HEK293 (cell line): Measurements from ENCODE around the gene MAPKAP1.

ENCODE experiments used
- CTCF ChIA-PET: fragments of 350-600 bp; formaldehyde crosslinking; extraction: SDS; loops from one replicate; lab custom pipeline; 2021; ENCODE audit warnings: antibody characterized with exemption; lab: Yijun Ruan, JAX
- POLR2A ChIA-PET: fragments of 300-600 bp; formaldehyde crosslinking; extraction: SDS; loops from one replicate; lab custom pipeline; 2020; ENCODE audit warnings: antibody characterized with exemption, inconsistent platforms; lab: Yijun Ruan, JAX
- H3K27ac ChIP-seq: fragments of 200-500 bp; sonication (Bioruptor generic); 2 replicates; pipeline ENCODE4 v1.5.1; 2014; ENCODE audit warnings: low read depth, low read length, control low read depth, inconsistent platforms; ENCODE audit errors: extremely low read depth
- H3K36me3 ChIP-seq, 2 experiments: fragments of 200-500 bp in 1 of 2; sonication (Bioruptor generic) in 1 of 2; 1 replicate in 1 of 2; 2 replicates in 1 of 2; pipeline ENCODE4 v1.5.1; 2014 to 2017; ENCODE audit warnings: inconsistent platforms in 2 of 2, low read length in 2 of 2; ENCODE audit not compliant: control insufficient read depth in 2 of 2, insufficient read depth in 1 of 2
- H3K4me1 ChIP-seq: fragments of 200-500 bp; sonication (Bioruptor generic); 2 replicates; pipeline ENCODE4 v1.5.1; 2014; ENCODE audit warnings: mild to moderate bottlenecking, low read length, inconsistent platforms; ENCODE audit not compliant: control insufficient read depth, insufficient read depth
- H3K4me3 ChIP-seq: 2 replicates; pipeline ENCODE4 v1.5.1; 2011; ENCODE audit warnings: low read depth, mild to moderate bottlenecking, control low read depth, low read length, moderate library complexity
- H3K9me3 ChIP-seq: fragments of 200-500 bp; sonication (Bioruptor generic); 2 replicates; pipeline ENCODE4 v1.5.1; 2014; ENCODE audit warnings: low read depth, low read length, inconsistent platforms; ENCODE audit not compliant: control insufficient read depth, insufficient read depth
- SCRT2 ChIP-seq: fragments of 450-650 bp; formaldehyde crosslinking; IDR thresholded peaks from 2 replicates; pipeline ENCODE4 v1.5.1; 2016; ENCODE audit warnings: missing biosample characterization, missing genetic modification characterization
- ZBTB1 ChIP-seq: fragments of 450-650 bp; formaldehyde crosslinking; IDR thresholded peaks from 2 replicates; pipeline ENCODE4 v1.5.1; 2016; ENCODE audit warnings: missing biosample characterization, missing genetic modification characterization
- ZBTB10 ChIP-seq: fragments of 450-650 bp; formaldehyde crosslinking; IDR thresholded peaks from 2 replicates; pipeline ENCODE4 v1.5.1; 2016; ENCODE audit warnings: missing biosample characterization, missing genetic modification characterization
- ZNF121 ChIP-seq: fragments of 450-650 bp; formaldehyde crosslinking; IDR thresholded peaks from 2 replicates; pipeline ENCODE4 v1.5.1; 2016; ENCODE audit warnings: missing biosample characterization, missing genetic modification characterization
- ZNF148 ChIP-seq: fragments of 450-650 bp; formaldehyde crosslinking; IDR thresholded peaks from 2 replicates; pipeline ENCODE4 v1.5.0; 2017; ENCODE audit warnings: missing biosample characterization, missing genetic modification characterization, borderline replicate concordance
- ZNF302 ChIP-seq: fragments of 450-650 bp; formaldehyde crosslinking; IDR thresholded peaks from 2 replicates; pipeline ENCODE4 v1.5.1; 2016; ENCODE audit warnings: missing biosample characterization, missing genetic modification characterization, low read depth
- ZNF548 ChIP-seq: fragments of 450-650 bp; formaldehyde crosslinking; IDR thresholded peaks from 2 replicates; pipeline ENCODE4 v1.5.1; 2016; ENCODE audit warnings: missing biosample characterization, missing genetic modification characterization
- ZNF629 ChIP-seq: fragments of 450-650 bp; formaldehyde crosslinking; IDR thresholded peaks from 2 replicates; pipeline ENCODE4 v1.5.1; 2017; ENCODE audit warnings: missing biosample characterization, missing genetic modification characterization
- ZNF677 ChIP-seq: fragments of 450-650 bp; IDR thresholded peaks from 2 replicates; pipeline ENCODE4 v1.5.0; 2018; ENCODE audit warnings: missing biosample characterization, mild to moderate bottlenecking, missing genetic modification characterization, moderate library complexity
- ZNF792 ChIP-seq: fragments of 450-650 bp; formaldehyde crosslinking; IDR thresholded peaks from 2 replicates; pipeline ENCODE4 v1.5.1; 2016; ENCODE audit warnings: missing biosample characterization, missing genetic modification characterization
- TF ChIP-seq, protein P1 (sequence below): fragments of 450-650 bp; formaldehyde crosslinking; IDR thresholded peaks from 2 replicates; pipeline ENCODE4 v1.5.1; 2016; ENCODE audit warnings: missing biosample characterization, missing genetic modification characterization
- TF ChIP-seq, protein P2 (sequence below): fragments of 450-650 bp; formaldehyde crosslinking; IDR thresholded peaks from 2 replicates; pipeline ENCODE4 v1.5.1; 2016; ENCODE audit warnings: missing biosample characterization, missing genetic modification characterization
- TF ChIP-seq, protein P3 (sequence below): fragments of 450-650 bp; formaldehyde crosslinking; IDR thresholded peaks from 2 replicates; pipeline ENCODE4 v1.5.1; 2016; ENCODE audit warnings: missing biosample characterization, missing genetic modification characterization
- TF ChIP-seq, protein P4 (sequence below): fragments of 450-650 bp; formaldehyde crosslinking; IDR thresholded peaks from 2 replicates; pipeline ENCODE4 v1.5.1; 2016; ENCODE audit warnings: missing biosample characterization, missing genetic modification characterization, low read depth

MAPKAP1 gene

DNA sequence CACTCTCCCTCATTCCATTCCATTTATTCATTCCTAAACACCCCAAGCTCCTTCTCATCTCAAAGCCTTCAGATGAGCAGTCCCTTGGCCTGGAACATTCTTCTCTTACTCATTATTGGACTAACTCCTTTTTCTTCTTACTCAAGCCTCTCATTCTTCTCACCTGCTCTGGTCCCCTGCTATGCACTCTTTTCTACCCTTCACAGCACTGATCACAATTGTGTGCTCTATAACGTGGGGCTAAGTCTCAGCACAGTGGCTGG, 212.4 kb downstream of the MAPKAP1 start:
- TF ChIP-seq, protein P1, sequence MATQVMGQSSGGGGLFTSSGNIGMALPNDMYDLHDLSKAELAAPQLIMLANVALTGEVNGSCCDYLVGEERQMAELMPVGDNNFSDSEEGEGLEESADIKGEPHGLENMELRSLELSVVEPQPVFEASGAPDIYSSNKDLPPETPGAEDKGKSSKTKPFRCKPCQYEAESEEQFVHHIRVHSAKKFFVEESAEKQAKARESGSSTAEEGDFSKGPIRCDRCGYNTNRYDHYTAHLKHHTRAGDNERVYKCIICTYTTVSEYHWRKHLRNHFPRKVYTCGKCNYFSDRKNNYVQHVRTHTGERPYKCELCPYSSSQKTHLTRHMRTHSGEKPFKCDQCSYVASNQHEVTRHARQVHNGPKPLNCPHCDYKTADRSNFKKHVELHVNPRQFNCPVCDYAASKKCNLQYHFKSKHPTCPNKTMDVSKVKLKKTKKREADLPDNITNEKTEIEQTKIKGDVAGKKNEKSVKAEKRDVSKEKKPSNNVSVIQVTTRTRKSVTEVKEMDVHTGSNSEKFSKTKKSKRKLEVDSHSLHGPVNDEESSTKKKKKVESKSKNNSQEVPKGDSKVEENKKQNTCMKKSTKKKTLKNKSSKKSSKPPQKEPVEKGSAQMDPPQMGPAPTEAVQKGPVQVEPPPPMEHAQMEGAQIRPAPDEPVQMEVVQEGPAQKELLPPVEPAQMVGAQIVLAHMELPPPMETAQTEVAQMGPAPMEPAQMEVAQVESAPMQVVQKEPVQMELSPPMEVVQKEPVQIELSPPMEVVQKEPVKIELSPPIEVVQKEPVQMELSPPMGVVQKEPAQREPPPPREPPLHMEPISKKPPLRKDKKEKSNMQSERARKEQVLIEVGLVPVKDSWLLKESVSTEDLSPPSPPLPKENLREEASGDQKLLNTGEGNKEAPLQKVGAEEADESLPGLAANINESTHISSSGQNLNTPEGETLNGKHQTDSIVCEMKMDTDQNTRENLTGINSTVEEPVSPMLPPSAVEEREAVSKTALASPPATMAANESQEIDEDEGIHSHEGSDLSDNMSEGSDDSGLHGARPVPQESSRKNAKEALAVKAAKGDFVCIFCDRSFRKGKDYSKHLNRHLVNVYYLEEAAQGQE = no peak
- TF ChIP-seq ZNF629 (tag by site-specific recombination) (no peak), ZNF148 (no peak), ZNF548 (tag by site-specific recombination) (no peak), ZNF677 (no peak), ZBTB1 (tag by site-specific recombination) (no peak), ZNF792 (no peak), ZNF121 (tag by site-specific recombination) (no peak), SCRT2 (tag by site-specific recombination) (no peak), ZBTB10 (tag by site-specific recombination) (no peak), ZNF302 (tag by site-specific recombination) (no peak)
- TF ChIP-seq, protein P2, sequence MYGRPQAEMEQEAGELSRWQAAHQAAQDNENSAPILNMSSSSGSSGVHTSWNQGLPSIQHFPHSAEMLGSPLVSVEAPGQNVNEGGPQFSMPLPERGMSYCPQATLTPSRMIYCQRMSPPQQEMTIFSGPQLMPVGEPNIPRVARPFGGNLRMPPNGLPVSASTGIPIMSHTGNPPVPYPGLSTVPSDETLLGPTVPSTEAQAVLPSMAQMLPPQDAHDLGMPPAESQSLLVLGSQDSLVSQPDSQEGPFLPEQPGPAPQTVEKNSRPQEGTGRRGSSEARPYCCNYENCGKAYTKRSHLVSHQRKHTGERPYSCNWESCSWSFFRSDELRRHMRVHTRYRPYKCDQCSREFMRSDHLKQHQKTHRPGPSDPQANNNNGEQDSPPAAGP = no peak
- TF ChIP-seq, protein P3, sequence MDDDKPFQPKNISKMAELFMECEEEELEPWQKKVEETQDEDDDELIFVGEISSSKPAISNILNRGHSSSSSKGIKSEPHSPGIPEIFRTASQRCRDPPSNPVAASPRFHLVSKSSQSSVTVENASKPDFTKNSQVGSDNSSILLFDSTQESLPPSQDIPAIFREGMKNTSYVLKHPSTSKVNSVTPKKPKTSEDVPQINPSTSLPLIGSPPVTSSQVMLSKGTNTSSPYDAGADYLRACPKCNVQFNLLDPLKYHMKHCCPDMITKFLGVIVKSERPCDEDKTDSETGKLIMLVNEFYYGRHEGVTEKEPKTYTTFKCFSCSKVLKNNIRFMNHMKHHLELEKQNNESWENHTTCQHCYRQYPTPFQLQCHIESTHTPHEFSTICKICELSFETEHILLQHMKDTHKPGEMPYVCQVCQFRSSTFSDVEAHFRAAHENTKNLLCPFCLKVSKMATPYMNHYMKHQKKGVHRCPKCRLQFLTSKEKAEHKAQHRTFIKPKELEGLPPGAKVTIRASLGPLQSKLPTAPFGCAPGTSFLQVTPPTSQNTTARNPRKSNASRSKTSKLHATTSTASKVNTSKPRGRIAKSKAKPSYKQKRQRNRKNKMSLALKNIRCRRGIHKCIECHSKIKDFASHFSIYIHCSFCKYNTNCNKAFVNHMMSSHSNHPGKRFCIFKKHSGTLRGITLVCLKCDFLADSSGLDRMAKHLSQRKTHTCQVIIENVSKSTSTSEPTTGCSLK (tag by site-specific recombination) = no peak
- TF ChIP-seq, protein P4, sequence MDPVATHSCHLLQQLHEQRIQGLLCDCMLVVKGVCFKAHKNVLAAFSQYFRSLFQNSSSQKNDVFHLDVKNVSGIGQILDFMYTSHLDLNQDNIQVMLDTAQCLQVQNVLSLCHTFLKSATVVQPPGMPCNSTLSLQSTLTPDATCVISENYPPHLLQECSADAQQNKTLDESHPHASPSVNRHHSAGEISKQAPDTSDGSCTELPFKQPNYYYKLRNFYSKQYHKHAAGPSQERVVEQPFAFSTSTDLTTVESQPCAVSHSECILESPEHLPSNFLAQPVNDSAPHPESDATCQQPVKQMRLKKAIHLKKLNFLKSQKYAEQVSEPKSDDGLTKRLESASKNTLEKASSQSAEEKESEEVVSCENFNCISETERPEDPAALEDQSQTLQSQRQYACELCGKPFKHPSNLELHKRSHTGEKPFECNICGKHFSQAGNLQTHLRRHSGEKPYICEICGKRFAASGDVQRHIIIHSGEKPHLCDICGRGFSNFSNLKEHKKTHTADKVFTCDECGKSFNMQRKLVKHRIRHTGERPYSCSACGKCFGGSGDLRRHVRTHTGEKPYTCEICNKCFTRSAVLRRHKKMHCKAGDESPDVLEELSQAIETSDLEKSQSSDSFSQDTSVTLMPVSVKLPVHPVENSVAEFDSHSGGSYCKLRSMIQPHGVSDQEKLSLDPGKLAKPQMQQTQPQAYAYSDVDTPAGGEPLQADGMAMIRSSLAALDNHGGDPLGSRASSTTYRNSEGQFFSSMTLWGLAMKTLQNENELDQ (tag by site-specific recombination) = no peak
- no peaks in the 10 kb centered on the region for H3K9me3 ChIP-seq
- no peak overlapping the region for H3K27ac ChIP-seq
- ChIA-PET CTCF (no interaction called here), POLR2A (no interaction called here)
- H3K4me3 ChIP-seq = no peak overlapping the region
- no peaks in the 10 kb centered on the region for H3K4me1 ChIP-seq
- H3K36me3 ChIP-seq = no peaks in the 10 kb centered on the region
